Measurements from ENCODE around the gene RC3H2.

Gene RC3H2

GRCh38 chr9:122940749-122941581, 35.8 kb upstream of the RC3H2 start, which contains the start of gene RABGAP1:
Gene RABGAP1, plus strand, starts transcription at chr9:122941020. Its CDS starts 16,040 bp downstream, at chr9:122957060.
- Histone ChIP-seq H3K36me3 (ENCODE audit: insufficient read depth, low read depth, low read length) (peaks cover 35% of the 10 kb centered on the region), H3K9me3 (ENCODE audit: insufficient read depth, low read depth, low read length) (no peaks in the 10 kb centered on the region), H3K9ac (ENCODE audit: low read depth, low read length) (peak within 1 kb of the TSS; percentile 91), H3K27me3 (ENCODE audit: insufficient read depth, low read length) (no peaks in the 10 kb centered on the region), H3K27ac (ENCODE audit: low read length) (peak within 1 kb of the TSS; percentile 88), H3K4me3 (ENCODE audit: low read length) (peak within 1 kb of the TSS; percentile 91), H3K4me1 (ENCODE audit: insufficient read depth, low read length) (peaks cover 8% of the 10 kb centered on the region; the same call in 1 of the 2 replicates)

GRCh38 chr9:122940454-122940748, 35.2 kb upstream of the RC3H2 start:
- Histone ChIP-seq H3K27ac (ENCODE audit: low read length) (peak overlapping the region; percentile 77), H3K4me1 (ENCODE audit: insufficient read depth, low read length) (peaks cover 7% of the 10 kb centered on the region; the same call in 1 of the 2 replicates), H3K36me3 (ENCODE audit: insufficient read depth, low read depth, low read length) (peaks cover 37% of the 10 kb centered on the region)

GRCh38 chr9:122939601-122940000, 34.4 kb upstream of the RC3H2 start:
- peaks cover 37% of the 10 kb centered on the region for H3K36me3 ChIP-seq (ENCODE audit: insufficient read depth, low read depth, low read length)
- no peak overlapping the region for H3K27ac ChIP-seq (ENCODE audit: low read length)
- H3K9ac ChIP-seq (ENCODE audit: low read depth, low read length), result no peak overlapping the region
- no peaks in the 10 kb centered on the region for H3K27me3 ChIP-seq (ENCODE audit: insufficient read depth, low read length)
- no peak overlapping the region for H3K4me3 ChIP-seq (ENCODE audit: low read length)
- H3K4me1 ChIP-seq (ENCODE audit: insufficient read depth, low read length), result peaks cover 7% of the 10 kb centered on the region; the same call in 1 of the 2 replicates
- no peaks in the 10 kb centered on the region for H3K9me3 ChIP-seq (ENCODE audit: insufficient read depth, low read depth, low read length)

More at GRCh38 chr9:122940454-122940748, 35.2 kb upstream of the RC3H2 start:
- H3K4me3 ChIP-seq (ENCODE audit: low read length), result peak overlapping the region; percentile 63
- peak overlapping the region; percentile 79; the same call in 1 of the 2 replicates for H3K9ac ChIP-seq (ENCODE audit: low read depth, low read length)
- no peaks in the 10 kb centered on the region for H3K27me3 ChIP-seq (ENCODE audit: insufficient read depth, low read length)
- no peaks in the 10 kb centered on the region for H3K9me3 ChIP-seq (ENCODE audit: insufficient read depth, low read depth, low read length)

- Histone ChIP-seq H3K36me3 (ENCODE audit: insufficient read depth, low read depth, low read length) (peaks cover 32% of the 10 kb centered on the region), H3K27ac (ENCODE audit: low read length) (no peak overlapping the region), H3K27me3 (ENCODE audit: insufficient read depth, low read length) (no peaks in the 10 kb centered on the region), H3K9ac (ENCODE audit: low read depth, low read length) (no peak overlapping the region), H3K4me3 (ENCODE audit: low read length) (no peak overlapping the region), H3K4me1 (ENCODE audit: insufficient read depth, low read length) (peaks cover 7% of the 10 kb centered on the region; the same call in 1 of the 2 replicates), H3K9me3 (ENCODE audit: insufficient read depth, low read depth, low read length) (no peaks in the 10 kb centered on the region)
Observed at GRCh38 chr9:122936883-122937282, 31.7 kb upstream of the RC3H2 start.

- H3K4me1 ChIP-seq (ENCODE audit: insufficient read depth, low read length), result peaks cover 7% of the 10 kb centered on the region; the same call in 1 of the 2 replicates
- no peaks in the 10 kb centered on the region for H3K27me3 ChIP-seq (ENCODE audit: insufficient read depth, low read length)
- no peak overlapping the region for H3K9ac ChIP-seq (ENCODE audit: low read depth, low read length)
- H3K9me3 ChIP-seq (ENCODE audit: insufficient read depth, low read depth, low read length), result no peaks in the 10 kb centered on the region
- H3K36me3 ChIP-seq (ENCODE audit: insufficient read depth, low read depth, low read length), result peaks cover 32% of the 10 kb centered on the region
- no peak overlapping the region for H3K4me3 ChIP-seq (ENCODE audit: low read length)
- no peak overlapping the region for H3K27ac ChIP-seq (ENCODE audit: low read length)
Observed at GRCh38 chr9:122936464-122936863, 31.3 kb upstream of the RC3H2 start.

- peaks cover 13% of the 10 kb centered on the region for H3K36me3 ChIP-seq (ENCODE audit: insufficient read depth, low read depth, low read length)
- peak within 1 kb of the TSS; percentile 99 for H3K4me3 ChIP-seq (ENCODE audit: low read length)
- peaks cover 11% of the 10 kb centered on the region for H3K4me1 ChIP-seq (ENCODE audit: insufficient read depth, low read length)
- peak within 1 kb of the TSS; percentile 68 for H3K27ac ChIP-seq (ENCODE audit: low read length)
- no peaks in the 10 kb centered on the region for H3K27me3 ChIP-seq (ENCODE audit: insufficient read depth, low read length)
- H3K9ac ChIP-seq (ENCODE audit: low read depth, low read length), result peak within 1 kb of the TSS; percentile 96
- no peaks in the 10 kb centered on the region for H3K9me3 ChIP-seq (ENCODE audit: insufficient read depth, low read depth, low read length)
Observed at GRCh38 chr9:122931226-122932121, 26.3 kb upstream of the RC3H2 start, which contains the start of gene ZBTB26. Gene ZBTB26, minus strand, starts transcription at chr9:122931512. Its CDS starts 11,578 bp downstream, at chr9:122919934.

- H3K4me3 ChIP-seq (ENCODE audit: low read length), result peak overlapping the region; percentile 99
- H3K9ac ChIP-seq (ENCODE audit: low read depth, low read length), result peak overlapping the region; percentile 96; the same call in 1 of the 2 replicates
- H3K4me1 ChIP-seq (ENCODE audit: insufficient read depth, low read length), result peaks cover 11% of the 10 kb centered on the region
- no peaks in the 10 kb centered on the region for H3K9me3 ChIP-seq (ENCODE audit: insufficient read depth, low read depth, low read length)
- no peaks in the 10 kb centered on the region for H3K27me3 ChIP-seq (ENCODE audit: insufficient read depth, low read length)
- H3K27ac ChIP-seq (ENCODE audit: low read length), result peak overlapping the region; percentile 68
- H3K36me3 ChIP-seq (ENCODE audit: insufficient read depth, low read depth, low read length), result peaks cover 7% of the 10 kb centered on the region; the same call in 1 of the 2 replicates
Observed at GRCh38 chr9:122930541-122931225, 25.5 kb upstream of the RC3H2 start.

- Histone ChIP-seq H3K4me3 (ENCODE audit: low read length) (peak overlapping the region; percentile 99), H3K36me3 (ENCODE audit: insufficient read depth, low read depth, low read length) (peaks cover 7% of the 10 kb centered on the region; the same call in 1 of the 2 replicates), H3K27me3 (ENCODE audit: insufficient read depth, low read length) (no peaks in the 10 kb centered on the region), H3K9ac (ENCODE audit: low read depth, low read length) (peak overlapping the region; percentile 96; the same call in 1 of the 2 replicates), H3K9me3 (ENCODE audit: insufficient read depth, low read depth, low read length) (no peaks in the 10 kb centered on the region), H3K27ac (ENCODE audit: low read length) (no peak overlapping the region), H3K4me1 (ENCODE audit: insufficient read depth, low read length) (peaks cover 11% of the 10 kb centered on the region)
Observed at GRCh38 chr9:122929796-122930354, 24.7 kb upstream of the RC3H2 start.

GRCh38 chr9:122923947-122924346, 18.8 kb upstream of the RC3H2 start:
- peaks cover 18% of the 10 kb centered on the region; the same call in 1 of the 2 replicates for H3K4me1 ChIP-seq (ENCODE audit: insufficient read depth, low read length)
- peaks cover 18% of the 10 kb centered on the region; the same call in 1 of the 2 replicates for H3K36me3 ChIP-seq (ENCODE audit: insufficient read depth, low read depth, low read length)
- H3K27ac ChIP-seq (ENCODE audit: low read length), result no peak overlapping the region
- H3K27me3 ChIP-seq (ENCODE audit: insufficient read depth, low read length), result no peaks in the 10 kb centered on the region
- no peak overlapping the region for H3K9ac ChIP-seq (ENCODE audit: low read depth, low read length)
- no peaks in the 10 kb centered on the region for H3K9me3 ChIP-seq (ENCODE audit: insufficient read depth, low read depth, low read length)
- H3K4me3 ChIP-seq (ENCODE audit: low read length), result no peak overlapping the region

- Histone ChIP-seq H3K9me3 (ENCODE audit: insufficient read depth, low read depth, low read length) (no peaks in the 10 kb centered on the region), H3K27me3 (ENCODE audit: insufficient read depth, low read length) (no peaks in the 10 kb centered on the region), H3K4me3 (ENCODE audit: low read length) (peak overlapping the region; percentile 41; the same call in 1 of the 2 replicates), H3K36me3 (ENCODE audit: insufficient read depth, low read depth, low read length) (peaks cover 25% of the 10 kb centered on the region), H3K4me1 (ENCODE audit: insufficient read depth, low read length) (peaks cover 18% of the 10 kb centered on the region; the same call in 1 of the 2 replicates), H3K9ac (ENCODE audit: low read depth, low read length) (peak overlapping the region; percentile 40; the same call in 1 of the 2 replicates), H3K27ac (ENCODE audit: low read length) (no peak overlapping the region)
Observed at GRCh38 chr9:122922713-122923112, 17.6 kb upstream of the RC3H2 start.
